Erythroblast (primary cell): ENCODE data around the gene PLCL2.

Experiments
- DNase-seq, 2 experiments: peaks; one replicate each; lab custom pipeline; 2025; lab: John Stamatoyannopoulos, UW
- GATA1 ChIP-seq: IDR thresholded peaks from 2 replicates; pipeline ENCODE4 v1.6.1; 2011; ENCODE audit warnings: low read depth, mild to moderate bottlenecking, control low read depth, low read length, moderate library complexity
- POLR2A ChIP-seq: IDR thresholded peaks from 2 replicates; pipeline ENCODE4 v1.6.1; 2011; ENCODE audit warnings: mild to moderate bottlenecking, low read length

PLCL2 gene

GRCh38 chr3:16846373-16847080, 38.2 kb upstream of the PLCL2 start:
- no peak for DNase-seq
- TF ChIP-seq POLR2A (no peak), GATA1 (no peak)

- DNase-seq, result no peak
- TF ChIP-seq POLR2A (no peak), GATA1 (no peak)
Measured at GRCh38 chr3:16848007-16848406, 36.7 kb upstream of the PLCL2 start.

DNA sequence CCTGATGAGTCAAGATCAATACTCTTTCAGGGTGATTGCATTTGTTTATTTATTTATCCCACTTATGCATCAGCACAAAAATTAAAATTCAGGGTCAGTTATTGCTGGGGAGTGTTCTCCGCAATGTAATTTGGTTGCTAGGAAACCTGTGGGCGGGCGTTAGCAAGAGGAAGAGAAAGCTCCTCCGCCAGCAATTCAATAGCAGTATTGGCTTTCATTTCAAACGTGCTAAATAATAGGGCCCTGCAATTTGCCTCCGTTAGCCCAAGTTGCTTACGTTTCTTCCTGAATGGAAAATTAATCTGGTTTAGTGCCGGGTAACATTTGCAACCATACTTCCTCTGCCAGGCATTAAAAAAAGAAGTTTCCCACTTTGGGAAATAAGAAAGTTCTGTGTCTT, 35.5 kb upstream of the PLCL2 start:
- TF ChIP-seq GATA1 (no peak), POLR2A (no peak)
- peak; percentile 23 to 26 for DNase-seq

GRCh38 chr3:16849795-16850194, 35.0 kb upstream of the PLCL2 start:
- DNase-seq, result no peak
- TF ChIP-seq GATA1 (no peak), POLR2A (no peak)

DNA sequence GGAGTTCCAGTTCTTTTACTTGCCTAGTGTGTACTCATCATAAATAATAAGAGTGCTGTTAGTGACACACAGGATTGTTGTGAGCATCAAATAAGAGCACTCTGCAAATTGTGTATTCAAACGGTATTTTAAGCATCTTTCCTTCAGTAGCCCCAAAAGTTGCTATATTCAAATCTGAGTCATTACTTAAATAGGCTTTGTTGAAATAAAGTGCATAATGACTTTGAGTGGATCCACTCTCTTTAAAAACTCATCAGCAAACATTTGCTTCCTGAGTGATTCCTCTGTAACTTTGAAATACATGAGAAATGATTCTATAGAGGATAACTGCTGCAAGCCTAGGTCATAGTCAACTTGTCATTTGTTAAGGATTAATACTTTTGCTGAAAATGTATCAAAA, 29.3 kb upstream of the PLCL2 start:
- TF ChIP-seq POLR2A, result no peak
- TF ChIP-seq GATA1, result no peak

GRCh38 chr3:16860234-16860633, 24.5 kb upstream of the PLCL2 start:
- TF ChIP-seq GATA1 (no peak), POLR2A (no peak)
- DNase-seq, result no peak

More for the DNA sequence above, 29.3 kb upstream of the PLCL2 start:
- no peak for DNase-seq

- DNase-seq, result no peak
- TF ChIP-seq GATA1 (no peak), POLR2A (no peak)
Measured at GRCh38 chr3:16861432-16861831, 23.3 kb upstream of the PLCL2 start.

- DNase-seq, result no peak
Measured at GRCh38 chr3:16864610-16865313, 20.0 kb upstream of the PLCL2 start.

GRCh38 chr3:16865335-16865734, 19.4 kb upstream of the PLCL2 start:
- no peak for DNase-seq
- TF ChIP-seq POLR2A (no peak), GATA1 (no peak)

More at GRCh38 chr3:16864610-16865313, 20.0 kb upstream of the PLCL2 start:
- TF ChIP-seq POLR2A (no peak), GATA1 (no peak)

- no peak for TF ChIP-seq GATA1
- no peak for TF ChIP-seq POLR2A
- no peak for DNase-seq
Measured at GRCh38 chr3:16866571-16866970, 18.2 kb upstream of the PLCL2 start.

DNA sequence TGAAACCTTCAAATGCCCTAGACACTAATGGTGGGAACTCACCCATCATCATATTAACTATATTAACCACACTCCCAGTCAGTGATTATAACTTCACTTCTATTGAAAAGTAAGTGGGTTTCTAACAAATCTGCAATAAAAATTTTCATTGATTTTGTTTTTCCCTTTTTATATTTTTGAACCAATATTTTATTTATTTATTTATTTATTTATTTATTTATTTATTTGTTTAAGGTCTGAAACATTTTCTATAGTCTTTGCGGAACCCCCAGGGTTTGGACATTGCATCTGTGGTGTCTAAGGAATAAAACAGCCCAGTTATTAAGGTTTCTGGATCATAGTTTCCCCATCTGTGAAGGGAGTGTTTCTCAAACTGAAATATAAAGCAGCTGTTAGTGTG, 16.2 kb upstream of the PLCL2 start:
- no peak for TF ChIP-seq POLR2A
- no peak for TF ChIP-seq GATA1
- DNase-seq, result no peak

DNA sequence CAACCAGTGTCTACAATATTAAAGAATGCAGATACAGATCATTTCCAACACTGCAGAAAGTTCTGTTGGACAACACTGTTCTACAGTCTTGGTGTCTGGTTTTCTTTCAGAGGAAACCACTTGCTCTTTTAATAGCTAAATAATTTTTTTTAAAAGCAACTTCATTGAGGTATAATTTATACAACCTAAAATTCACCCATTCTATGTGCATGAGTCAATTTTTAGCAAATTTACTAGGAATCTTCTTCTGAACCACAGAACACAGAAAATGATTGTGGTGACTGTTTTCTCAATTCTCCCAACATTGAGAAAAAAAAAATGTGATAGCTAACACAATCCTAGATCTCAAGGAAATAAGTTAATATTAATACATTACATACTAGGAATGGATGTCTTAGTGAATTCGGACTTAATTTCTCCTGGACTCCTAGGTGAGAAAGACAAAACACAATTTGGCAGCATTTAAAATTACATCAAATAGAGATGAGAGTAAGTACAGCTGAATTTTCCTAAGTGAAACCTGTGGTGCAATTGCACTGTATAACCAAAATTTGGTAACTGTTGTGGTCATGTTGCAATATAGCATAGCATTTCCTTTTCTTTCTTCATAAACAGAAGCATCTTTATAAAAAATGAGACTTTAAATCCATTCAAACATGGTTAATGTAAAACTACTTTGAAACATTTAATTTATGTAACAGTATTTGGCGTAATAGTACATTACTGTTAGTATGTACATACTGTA, 15.3 kb upstream of the PLCL2 start:
- no peak for TF ChIP-seq GATA1
- TF ChIP-seq POLR2A, result no peak
- DNase-seq, result no peak

GRCh38 chr3:16871915-16872842, 12.6 kb upstream of the PLCL2 start:
- no peak for DNase-seq
- TF ChIP-seq POLR2A (no peak), GATA1 (no peak)
